ENCODE results near the gene RAB4A.

Gene RAB4A

DNA sequence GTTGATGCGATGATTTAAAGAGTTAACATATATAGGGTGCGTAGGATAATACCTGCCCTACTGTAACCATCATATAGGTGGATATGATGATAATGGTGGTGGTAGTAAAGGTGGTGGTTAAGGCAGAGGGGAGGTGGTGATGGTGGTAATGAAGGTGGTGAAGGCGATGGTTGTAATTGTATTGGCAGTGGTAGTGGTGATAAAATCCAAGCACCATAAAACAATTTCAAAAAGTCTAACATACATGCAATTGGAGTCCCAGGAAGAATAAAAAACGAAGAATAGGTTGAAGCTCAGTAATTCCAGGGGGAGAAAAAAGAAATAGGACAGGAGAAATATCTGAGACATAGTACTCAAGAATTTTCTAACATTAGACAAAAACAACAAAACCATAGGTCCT, 27.3 kb upstream of the RAB4A start:
- no peak for DNase-seq (ENCODE audit: low read depth, low spot score)

DNA sequence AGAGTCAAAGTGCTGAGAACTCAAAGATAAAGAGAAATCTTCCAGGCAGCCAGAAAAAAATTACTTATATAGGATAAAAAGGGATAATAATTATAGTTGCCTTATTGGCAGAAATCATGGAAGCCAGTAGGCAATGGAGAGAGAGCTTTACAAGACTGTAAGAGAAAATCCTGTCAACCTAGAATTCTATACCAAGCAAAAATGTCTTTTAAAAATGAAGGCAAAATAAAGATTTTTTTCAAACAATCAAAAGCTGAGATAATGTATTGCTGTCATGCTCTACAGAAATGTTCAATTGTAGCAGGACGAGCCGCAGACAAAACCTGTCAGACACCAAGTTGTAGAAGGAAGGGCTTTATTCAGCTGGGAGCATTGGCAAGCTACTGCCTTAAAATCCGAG, 26.8 kb upstream of the RAB4A start:
- DNase-seq (ENCODE audit: low read depth, low spot score): no peak

DNA sequence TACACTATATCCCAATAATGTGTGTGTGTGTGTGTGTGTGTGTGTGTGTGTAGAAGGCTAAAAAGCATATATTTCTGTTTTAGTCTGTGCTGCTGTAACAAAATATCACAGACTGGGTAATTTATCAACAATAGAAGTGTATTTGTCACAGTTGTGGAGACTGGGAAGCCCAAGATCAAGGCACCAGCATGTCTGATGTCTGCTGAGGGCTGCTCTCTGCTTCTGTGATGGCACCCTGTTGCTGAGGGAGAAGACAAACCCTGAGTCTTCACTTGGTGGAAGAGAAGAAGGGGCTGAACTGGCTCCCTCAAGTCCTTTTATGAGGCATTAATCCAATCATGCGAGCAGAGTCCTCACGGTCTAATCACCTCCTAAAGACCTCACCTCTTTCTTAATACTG, 23.0 kb upstream of the RAB4A start:
- no peak for DNase-seq (ENCODE audit: low read depth, low spot score)

DNA sequence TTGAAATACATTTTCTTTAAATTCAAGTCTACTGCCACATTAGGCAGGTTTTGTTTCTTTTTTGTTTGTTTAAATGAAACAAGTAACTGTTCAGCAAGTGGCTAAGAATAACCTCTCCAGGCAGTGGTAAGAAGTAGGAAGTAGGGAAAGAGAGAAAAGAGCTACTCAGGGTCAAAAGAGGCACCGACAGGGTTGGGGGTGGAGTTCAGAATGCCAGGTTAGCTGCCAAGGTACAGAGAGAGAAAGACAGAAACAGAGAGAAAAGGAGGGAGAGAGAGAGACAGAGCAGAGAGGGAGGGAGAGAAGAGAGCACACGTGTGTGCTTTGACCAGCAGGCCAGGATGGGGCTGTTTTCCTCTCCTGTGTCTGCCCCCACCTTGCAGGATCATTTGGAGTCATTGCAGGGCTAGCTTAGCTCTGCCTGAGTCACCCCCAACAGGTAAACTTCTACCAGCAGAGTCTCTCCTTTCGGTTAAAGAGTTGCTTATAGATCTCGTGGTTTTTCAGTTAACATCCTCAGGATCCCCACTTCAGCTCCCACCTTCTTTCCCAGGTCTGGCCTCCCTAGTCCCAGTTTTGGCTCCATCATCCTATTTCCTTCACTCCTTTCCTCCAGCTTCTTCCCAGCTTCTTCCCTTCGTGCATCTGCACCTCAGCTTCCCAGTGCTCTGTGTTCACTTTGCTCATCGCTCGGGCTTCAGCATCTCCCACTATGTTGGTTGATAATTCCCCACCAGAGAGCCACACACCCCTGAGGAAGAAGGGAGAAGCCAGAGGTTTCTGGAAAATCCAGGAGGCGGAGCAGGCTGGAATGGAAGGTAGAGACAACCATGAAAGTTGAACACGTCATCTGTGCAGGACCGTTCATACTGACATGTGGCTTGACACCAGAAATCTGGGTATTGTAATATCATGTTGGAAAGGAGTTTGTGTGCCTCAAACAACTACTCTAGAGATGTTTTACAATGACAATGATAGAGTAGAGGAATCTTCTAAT, 21.8 kb upstream of the RAB4A start:
- no peak for DNase-seq (ENCODE audit: low read depth, low spot score)

DNA sequence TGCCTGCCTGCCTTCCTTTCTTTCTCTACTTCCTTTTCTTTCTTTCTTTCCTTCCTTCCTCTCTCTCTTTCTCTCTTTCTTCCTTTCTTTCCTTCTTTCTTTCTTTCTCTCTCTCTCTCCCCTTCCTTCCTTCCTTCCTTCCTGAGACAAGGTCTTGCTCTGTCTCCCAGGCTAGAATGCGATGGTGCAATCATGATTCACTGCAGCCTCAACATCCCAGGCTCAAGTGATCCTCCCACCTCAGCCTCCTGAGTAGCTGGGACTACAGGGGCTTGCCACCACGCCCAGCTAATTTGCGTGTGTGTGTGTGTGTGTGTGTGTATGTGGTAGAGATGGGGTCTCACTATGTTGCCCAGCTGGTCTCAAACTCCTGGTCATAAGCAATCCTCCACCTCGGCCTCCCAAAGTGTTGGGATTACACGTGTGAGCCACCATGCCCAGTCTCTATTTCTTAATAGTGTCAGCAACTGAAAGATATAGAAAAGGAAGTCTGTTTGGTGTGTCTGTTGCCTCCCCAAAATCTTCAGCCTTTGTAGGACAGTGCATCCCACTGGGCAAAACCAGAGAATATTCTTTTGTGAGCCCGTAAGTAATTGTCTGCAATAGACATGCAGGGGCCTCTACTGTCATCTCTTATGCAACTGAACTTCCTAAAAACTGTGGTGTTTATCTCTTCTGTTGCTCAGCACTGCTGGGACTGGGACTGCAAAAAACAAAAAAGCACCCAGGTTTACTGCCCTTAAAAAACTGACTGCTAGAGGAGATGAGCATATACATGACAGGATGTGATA, 20.9 kb upstream of the RAB4A start:
- no peak for DNase-seq (ENCODE audit: low read depth, low spot score)

DNA sequence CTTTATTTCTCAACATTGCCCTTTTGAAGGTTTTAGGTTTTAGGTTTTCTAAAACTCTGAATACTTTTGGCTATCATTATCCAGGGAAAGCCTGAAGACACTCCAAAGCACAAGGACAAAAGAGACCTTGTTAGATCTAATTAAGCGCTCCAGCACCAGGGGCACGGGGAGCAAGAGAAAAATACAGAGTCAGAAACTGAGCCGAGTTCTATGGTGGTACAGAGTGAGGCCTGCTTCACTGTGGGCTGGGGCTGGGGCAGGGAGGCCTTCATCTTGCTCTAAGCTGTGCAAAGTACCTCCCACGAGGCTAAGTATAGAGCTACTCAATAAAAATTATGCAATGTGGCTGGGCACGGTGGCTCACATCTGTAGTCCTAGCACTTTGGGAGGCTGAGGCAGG, 19.7 kb upstream of the RAB4A start:
- DNase-seq (ENCODE audit: low read depth, low spot score): no peak

DNA sequence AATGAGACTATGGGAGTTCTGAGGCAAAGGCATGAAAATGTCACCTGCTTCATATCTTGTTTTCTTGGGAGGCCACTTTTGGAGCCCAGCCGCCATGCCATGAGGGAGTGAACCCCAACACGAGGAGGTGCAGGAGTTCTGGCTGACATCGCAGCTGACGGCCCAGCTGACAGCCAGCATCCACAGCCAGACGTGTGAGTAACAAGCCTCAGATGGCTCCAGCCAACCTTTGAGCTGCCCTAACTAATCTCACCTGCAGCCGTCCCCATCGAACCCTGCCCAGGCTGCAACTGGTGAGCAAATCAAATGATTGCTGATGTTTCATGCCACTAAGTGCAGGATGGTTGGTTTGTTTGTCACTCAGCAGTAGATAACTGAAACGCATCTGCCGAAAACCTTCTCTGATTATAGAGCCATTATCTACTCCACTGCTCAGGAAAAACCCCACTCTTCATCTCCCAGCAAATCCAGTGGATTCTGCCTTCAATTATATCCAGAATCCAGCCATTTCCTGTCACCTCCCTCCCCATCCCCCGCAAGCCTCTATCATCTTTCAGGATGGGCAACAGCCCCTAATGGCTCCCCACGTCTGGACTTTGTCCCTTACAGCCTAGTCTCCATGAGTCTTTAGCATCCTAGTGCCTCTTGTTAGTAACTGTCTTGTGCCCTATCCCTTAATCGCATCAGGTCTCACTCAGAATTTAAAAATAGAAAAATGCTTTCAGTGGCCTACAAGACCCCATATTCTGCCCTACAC, 18.5 kb upstream of the RAB4A start:
- peak; percentile 7 for DNase-seq (ENCODE audit: low read depth, low spot score)

DNA sequence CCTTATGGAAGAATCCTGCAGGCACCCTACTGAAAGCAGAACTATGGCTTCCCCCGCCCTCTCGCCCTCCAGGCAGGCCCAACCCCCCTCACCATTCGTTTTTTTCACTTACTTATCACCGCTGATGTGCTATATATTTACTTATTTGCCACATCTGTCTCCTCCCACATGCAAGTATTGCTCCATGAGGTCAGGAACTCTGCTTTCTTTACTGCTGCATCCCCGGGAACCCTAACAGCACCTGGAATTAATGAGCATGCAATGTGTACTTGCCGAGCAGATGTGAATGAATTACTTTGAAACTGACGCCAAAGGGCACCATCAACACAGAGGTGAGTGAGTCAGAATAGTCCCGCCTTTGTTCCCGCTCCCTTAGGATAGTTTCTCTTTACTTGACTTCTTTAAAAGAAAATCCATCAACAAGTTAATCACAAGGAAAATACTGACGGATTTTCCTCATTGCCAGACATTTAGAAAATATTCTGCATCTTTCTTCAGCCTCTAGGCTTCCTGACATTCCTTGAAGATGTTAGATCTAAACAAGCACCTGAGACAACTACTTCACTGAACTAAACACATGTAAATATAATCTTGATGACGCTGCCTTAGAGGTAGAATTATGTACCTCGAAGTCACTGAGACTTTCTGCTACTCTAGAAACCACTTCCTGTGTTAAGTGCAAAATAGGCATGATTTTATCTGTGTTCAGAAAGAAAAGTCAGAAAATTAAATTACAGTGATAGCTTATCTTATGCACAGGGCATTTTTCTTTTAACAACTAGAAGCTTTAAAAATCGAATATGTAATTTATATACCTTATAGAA, 17.5 kb upstream of the RAB4A start:
- DNase-seq (ENCODE audit: low read depth, low spot score): peak; percentile 83

DNA sequence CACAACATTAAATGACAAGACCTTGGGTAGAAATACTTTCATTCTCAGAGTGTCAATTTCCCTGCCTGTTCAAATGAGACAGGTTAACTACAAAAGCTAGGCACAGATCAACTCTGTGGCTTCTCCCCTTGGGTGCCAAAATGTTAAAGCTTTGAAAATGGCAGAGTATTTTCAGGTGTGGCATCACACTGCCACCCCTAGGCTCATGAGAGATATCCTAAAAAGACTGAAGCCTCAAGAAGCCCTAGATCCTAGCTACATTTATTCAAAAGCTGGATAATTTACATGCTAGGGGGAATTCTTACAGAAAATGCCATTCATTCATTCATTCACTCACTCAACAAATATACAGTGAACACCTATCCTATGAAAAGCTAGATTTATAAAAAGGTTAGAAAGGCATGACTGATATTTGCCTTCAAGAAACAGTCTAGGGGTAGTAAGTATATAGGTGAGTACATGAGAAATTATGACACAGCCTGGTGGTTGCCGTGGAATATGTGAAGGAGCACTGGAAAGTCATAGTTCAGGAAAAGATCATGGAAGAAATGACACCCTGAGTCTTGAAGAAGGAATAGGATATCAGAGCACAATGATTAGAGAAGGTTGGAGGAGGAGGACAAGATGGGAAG, 15.9 kb upstream of the RAB4A start:
- DNase-seq (ENCODE audit: low read depth, low spot score): peak; percentile 44

DNA sequence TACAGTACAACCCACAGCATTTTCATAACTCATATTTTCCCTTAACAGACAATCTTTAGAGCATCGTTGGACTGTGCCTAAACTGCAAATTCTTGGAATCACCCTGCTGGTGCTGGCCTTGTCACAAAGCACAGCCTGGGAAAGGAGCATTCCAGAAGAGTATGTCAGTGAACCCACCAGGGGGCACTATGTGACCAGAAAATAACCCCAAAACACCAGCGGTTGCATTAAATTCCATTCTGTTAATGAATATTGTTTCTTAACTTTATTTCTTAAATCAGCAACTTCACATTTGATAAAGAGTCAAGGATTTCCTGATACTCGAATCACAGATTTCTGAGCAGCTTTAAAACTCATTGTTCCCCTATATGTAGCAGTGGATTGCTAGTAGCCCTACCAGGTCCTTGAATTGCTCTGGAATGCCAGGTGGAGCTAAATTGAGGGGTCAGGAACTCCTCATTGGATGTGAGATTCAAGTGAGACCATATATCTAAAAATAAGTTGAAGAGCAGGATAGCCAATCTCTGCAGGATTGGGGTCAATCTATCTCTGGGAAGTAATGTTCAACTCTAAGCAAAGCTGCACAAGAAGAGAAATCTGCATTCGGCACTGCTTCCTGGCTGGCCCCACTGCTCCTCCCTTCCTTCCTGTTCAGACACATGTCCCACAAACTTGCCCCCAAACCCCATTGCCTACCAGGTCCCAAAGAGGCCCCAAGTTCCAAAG, 12.7 kb upstream of the RAB4A start:
- peak; percentile 81 for DNase-seq (ENCODE audit: low read depth, low spot score)

DNA sequence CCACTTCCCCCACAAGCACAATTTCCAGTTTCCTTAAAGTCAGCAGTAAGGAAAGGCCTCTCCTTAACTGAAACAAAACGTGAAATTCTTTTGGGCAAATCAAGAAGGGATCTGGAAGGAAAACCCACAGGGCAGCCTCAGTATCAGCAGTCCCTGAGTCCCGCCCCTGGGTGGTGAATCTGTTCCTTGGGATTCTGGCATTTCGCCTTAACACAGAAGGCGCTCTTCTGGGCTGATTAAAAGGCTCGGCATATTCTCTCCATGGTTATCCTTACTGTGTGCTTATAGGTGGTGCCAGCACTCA, 12.2 kb upstream of the RAB4A start:
- peak; percentile 59 for DNase-seq (ENCODE audit: low read depth, low spot score)

DNA sequence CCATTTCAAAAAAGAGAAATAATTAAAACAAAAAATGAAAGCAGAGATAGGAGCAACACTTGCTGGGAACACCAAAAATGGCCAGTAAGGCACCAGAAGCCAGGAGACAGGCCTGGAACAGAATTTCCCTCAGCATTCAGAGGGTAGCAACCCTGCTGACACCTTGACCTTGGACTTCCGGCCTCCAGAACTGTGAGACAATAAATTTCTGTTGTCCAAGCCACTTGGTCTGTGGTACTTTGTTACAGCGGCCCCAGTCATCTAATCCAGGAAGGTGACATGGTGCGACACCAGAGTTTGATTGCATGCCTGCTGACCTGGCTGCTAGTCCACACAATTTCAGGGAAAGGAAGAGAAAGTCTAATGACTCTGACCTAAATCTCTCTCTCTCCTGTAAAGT, 10.6 kb upstream of the RAB4A start:
- DNase-seq (ENCODE audit: low read depth, low spot score): no peak

DNA sequence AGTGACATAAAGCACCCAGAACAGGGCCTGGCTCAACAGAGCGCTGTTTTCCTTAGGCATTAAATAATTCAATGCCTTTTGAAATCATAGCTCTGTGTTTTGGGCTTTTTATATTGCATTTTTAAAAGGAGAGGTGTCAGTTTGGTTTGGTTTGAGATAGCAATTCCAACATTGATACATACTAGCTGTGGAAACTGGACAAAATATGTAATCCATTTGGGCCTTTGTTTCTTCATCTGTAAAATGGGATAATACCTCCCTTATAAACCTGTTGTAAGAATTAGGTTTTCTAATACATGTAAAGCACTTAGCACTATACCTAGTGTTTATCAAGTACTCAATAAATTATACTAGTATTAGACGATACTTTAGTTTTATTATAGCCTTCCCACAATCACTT, 8.7 kb upstream of the RAB4A start:
- DNase-seq (ENCODE audit: low read depth, low spot score): no peak

DNA sequence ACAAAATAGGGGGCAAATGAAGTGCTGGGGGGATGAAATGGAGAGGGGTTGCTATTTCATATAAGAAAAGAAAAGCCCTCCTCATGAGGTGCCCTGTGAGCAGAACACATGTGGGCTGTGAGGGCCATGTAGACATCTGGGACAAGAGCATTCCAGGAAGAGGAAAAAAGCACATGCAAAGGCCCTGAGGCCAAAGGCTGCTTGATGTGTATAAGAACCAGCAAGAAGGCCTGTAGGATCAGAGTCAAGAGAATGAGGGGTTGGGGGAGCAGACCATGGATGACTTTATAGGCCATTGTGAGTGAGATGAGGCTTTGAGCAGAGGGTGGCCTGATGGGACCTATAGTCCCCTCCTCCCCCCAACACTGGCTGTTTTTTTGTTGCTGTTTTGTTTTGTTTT, 7.7 kb upstream of the RAB4A start:
- DNase-seq (ENCODE audit: low read depth, low spot score): no peak

DNA sequence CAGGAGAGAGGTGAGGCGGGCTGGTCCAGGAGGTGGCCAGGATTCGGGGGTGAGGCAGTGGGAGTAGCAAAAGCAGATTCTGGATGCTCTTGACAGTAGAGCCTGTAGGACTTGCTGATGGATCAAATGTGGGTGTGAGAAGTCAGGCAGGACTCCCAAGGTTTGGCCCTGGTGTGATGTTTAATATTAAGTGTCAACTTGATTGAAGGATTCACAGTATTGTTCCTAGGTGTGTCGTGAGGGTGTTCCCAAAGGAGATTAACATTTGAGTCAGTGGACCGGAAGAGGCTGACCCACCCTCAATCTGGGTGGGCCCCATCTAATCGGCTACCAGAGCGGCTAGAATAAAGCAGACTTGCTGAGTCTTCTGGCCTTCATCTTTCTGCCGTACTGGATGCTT, 6.8 kb upstream of the RAB4A start:
- DNase-seq (ENCODE audit: low read depth, low spot score): no peak

DNA sequence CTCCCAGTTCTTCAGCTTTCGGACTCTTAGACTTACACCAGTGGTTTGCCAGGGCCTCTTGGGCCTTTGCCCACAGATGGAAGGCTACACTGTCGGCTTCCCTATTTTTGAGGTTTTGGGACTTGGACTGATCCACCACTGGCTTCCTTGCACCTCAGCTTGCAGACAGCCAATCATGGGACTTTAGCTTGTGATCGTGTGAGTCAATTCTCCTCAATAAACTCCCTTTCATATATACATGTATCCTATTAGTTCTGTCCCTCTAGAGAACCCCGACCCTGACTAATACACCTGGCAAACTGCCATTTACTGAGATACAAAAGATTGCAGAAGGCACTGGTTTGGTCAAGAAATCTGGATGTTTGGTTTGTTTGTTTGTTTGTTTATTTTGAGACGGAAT, 6.4 kb upstream of the RAB4A start:
- no peak for DNase-seq (ENCODE audit: low read depth, low spot score)

DNA sequence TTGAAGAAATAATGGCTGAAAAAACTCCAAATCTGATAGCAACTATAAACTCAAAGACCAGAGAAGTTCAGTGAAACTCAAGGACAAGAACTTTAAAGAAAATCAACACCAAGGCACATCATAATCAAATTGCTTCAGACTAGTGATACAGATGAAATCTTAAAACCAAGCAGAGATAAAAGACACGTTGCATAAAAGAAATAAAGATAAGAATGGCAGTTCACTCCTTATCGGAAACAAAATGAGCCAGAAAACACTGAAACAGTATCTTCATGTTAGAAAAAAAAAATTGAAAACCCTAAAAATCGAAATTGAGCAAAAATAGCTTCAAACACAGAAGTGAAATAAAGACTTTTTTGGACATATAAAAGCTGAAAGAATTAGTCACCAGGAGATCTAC, 4.6 kb upstream of the RAB4A start:
- DNase-seq (ENCODE audit: low read depth, low spot score): no peak

DNA sequence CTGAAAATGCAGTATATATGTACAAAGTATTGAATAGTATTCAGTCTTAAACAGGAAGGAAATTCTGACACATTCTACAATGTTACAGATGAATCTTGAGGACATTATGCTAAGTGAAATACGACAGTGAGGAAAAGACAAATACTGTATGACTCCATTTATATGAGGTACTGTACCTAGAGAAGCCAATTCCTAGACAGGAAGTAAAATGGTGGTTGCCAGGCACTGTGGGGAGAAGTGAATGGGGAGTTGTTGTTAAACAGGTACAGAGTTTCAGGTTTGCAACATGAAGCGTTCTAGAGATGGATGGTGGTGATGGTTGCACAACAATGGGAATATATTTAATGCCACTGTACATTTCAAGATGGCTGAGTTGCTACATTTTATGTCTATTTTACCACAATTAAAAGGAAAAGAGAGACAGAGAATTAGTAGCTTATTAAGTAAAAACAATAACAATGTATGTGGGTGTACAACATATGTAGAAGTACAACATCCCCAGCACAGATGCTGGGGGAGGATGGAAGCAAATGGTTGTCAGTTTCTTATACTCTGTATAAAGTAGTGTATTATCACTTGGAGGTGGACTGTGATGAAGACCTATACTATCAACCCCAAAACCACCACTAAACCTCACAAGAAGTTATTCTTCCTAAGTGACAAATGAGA, 3.9 kb upstream of the RAB4A start:
- no peak for DNase-seq (ENCODE audit: low read depth, low spot score)

DNA sequence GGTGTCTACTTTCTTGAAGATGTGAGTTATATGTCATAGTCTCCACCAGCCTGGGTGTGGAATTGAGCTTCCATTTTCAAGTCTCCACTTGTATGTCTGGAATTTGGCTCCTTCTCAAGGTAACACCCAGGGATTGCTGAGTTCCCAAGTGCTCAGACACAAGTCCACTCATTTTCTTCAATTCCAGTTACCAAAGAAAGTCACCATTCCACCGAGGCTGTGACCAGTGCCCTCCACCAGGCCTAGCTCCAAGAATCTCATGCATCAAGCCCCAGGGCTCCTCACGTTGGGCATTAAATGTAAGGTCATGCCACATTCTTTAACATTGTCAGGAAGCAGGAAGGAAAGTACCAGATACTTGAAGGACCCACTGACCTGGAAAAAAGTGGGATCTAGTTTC, 2.4 kb upstream of the RAB4A start:
- DNase-seq (ENCODE audit: low read depth, low spot score): peak; percentile 6
